GM21447 (cell line): ENCODE data around the gene ZFP64.
"Not testable (repeated sequence)": the region's sequence is repeated elsewhere in the genome, so short reads cannot be mapped to it uniquely, and the experiment has no call there.

Experiments used
- ATAC-seq: cut with Tn5 transposase; IDR thresholded peaks from one replicate; pipeline ENCODE4 v1.9.1; 2021; ENCODE audit not compliant: unreplicated experiment

Gene ZFP64

DNA sequence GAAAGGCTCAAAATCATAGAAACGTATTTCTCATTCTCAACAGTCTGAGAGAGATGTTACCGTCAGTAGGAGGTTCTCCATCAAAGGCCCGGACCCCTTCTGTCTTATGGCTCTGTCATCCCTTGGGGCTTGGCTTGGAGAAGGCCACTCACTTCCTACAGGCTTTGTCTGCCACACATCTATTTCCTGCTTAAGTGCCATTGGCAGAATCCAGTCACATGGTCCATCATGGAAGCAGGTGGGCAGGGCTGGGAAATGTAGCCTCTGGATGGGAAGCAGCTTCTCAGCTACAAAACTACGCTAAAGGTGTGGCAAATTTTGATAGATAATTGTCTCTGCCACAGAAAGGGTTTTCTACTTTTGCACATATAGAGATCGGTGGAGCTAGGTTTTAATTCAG lies 12.6 kb upstream of the ZFP64 start:
- no peak for ATAC-seq

DNA sequence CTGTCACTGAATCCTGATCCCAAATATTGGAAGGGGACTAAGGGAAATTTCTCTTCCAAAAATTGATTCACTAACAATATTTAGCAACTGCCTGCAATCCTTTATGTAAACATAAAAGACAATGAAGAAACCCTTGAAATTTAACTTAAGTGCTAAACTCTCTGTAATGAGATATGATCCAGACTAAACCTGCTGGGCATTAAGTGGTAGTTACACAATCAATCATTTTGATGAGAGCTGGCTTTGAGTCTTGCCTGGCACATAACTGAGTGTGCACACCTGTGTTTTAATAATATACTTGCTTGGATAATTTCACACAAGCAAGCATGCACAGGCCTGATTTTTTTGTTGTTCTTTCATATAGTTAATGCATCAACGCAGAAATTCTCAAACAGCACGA lies 9.8 kb upstream of the ZFP64 start:
- no peak for ATAC-seq

DNA sequence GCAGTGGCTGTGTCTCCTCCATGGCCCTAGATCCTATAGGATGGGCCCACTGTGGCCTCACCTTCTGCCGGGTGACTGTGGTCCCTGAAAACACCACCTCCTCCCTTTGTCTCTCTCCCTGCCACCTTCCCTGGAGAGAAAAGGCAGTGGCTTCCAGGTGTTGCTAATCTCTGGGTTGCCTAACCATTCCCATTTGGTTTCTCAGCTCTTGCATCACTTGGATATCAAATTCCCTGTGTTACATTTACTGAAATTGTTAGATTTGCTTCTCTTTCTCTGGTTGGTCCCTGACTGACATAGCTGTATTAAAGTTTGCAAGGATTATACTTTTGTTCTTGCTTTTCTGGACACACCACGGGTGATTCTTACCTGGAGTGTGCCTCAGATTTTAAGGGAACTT lies 9.3 kb upstream of the ZFP64 start:
- ATAC-seq = no peak

DNA sequence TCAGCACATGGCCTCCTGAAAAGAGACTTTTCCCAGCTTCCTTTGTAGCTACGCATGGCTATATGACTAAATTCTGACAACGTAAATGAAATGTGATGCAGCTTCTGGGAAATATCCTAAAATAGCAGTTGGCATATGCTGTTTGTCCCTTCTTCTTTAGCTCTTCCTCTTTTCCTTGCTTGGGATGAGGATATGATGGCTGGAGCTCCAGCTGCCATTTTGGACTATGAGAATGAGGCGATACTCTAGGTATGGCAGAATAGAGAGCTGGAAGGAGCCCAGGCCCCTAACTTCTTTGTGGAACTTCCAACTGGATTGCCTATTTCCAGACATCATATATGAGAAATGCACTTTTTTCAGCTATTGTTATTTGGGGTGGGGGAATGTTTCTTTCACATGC lies 5.3 kb upstream of the ZFP64 start:
- no peak for ATAC-seq

DNA sequence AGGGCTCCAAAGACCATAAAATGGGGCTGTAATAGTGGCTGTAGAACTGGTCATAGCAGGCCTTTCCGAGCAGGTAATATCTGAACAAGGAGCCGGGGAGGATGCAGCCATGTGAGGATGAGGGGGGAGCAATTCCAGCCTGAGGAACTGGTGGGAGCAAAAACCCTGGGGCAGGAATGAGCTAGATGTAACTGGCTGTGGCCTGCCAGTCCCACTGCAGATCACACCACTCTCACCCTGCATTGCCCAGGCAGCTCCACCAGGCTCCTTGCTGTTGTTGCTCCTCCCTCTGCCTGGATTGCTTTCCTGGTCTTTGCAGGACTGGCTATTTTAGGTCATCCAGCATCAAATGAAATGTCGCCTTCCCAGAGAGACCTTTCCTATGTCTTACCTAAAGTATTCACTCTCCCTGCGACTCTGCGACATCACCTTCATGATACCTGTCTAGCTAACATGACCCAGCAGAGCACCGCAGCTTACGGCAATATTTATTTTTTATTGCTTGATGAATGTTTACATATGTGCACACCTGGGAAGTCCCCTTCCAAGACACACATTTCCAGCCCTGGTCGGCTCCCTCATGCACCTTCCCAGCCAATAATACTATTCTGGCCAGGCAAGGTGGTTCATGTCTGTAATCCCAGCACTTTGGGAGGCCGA lies 2.4 kb upstream of the ZFP64 start:
- no peak for ATAC-seq

DNA sequence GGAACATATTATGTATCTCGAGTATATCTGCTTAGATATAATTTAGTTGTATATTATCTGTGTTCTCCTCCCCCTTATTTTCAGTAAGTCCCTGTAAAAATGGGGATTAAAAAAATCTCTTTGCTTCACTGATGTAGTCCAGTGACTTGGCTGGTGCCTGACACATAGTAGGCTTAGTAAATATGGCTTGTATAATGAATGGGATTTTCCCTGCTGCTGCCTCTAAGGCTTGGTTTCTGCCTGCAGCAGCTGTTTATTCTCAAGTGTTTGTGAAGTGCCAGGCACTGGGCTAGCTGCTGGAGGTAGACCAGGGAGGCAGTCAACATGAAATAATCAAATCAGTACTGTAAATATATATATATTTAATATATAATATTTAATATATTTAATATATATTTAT lies 1.6 kb upstream of the ZFP64 start:
- ATAC-seq = no peak

DNA sequence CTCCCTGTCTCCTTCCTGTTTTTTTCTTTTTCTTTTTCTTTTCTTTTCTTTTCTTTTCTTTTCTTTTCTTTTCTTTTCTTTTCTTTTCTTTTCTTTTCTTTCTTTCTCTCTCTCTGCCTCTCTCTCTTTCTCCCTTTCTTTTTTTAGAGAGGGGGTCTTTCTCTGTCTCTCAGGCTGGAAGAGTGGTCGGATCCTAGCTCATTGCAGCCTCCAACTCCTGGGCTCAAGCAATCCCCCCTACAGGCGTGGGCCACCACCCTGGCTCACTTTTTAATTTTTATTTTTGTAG lies 1.1 kb upstream of the ZFP64 start:
- not testable (repeated sequence) for ATAC-seq

DNA sequence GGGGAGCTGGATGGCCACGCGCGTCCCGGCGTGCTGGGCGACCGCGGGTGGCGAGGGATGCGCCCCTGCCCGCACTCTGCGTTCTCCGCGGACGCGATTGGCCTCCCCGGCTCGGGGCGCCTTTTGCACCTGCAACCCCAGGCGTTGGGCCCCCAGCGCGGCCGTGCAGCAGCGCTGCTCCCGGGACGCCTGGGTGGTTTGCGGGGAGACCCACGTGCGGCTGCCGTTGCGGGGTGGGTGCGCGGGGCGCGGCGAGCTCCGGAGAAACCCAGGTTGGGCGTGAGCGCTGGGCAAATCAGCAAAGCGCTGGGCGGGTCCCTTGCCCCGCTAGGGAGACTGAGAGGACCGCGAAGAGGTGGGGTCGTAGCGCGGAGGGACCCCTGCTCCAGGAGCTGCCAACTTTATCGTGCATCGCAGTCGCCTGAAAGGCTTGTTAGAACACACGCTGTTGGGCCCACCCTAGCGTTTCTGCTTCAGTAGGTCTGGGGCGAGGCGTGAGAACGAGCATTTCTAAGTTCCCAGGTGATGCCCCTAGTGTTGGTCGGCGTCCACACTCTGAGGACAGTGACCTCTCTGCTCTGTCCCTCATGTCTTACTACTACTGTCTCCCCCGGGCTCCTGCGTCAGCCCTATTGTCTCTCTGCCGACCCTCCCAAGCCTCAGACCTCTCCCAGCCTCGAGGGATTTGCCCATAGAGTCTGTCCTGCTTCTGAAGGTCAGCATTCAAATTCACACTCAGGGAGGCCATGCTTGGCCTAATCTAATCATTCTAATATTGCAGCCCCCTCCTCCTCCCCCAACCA lies 538 bp upstream of the ZFP64 start:
- ATAC-seq = peak; percentile 54

DNA sequence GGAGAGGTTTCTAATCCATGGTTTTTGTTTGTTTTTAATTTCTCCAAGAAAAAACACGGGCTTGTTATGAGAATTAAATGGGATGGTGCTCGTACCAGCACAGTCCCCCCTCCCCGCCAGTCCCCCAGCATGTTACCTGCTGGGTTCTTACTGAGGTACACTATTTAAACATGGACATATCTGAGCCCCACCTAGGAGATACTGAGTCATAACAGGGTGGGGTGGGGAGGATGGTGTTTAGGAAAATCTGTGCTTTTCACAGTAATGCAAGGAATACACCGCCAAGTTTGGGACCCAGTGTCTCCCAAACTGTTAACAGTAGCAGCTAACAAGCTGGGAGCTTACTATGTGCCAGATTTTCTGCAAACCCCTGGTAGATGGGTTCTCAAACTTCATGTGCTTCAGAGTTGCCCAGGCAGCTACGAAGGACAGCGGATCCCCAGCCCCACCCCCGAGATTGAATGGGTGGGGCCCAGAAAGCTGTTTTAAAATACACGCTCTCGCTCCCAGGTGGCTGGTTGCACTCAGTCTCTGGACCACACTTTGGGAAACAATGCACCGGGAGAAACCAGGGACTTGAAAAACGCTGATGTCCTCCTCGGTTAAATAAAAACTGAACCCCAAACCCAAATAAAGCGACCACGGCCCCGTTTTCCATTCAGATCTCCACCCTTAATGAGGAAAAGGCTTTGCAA lies 995 bp downstream of the ZFP64 start:
- peak; percentile 41 for ATAC-seq

DNA sequence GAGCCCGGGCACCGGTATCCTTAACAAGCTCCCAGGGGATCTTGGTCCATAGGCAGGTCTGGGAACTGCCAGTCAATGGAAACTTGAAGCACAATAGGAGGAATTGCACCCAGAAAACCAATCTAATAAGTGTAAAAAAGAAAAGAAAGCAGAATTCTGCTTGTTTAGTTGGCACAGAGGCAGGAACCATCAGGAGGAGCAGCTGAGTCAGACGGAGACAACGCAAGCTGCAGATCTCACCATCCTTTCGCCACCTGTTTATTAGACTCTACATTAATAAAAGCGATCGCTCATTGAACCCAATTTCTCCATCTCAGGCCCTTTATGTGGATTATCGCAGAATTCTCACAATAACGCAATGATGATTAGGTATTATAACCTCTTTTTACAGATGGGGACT lies 9.8 kb downstream of the ZFP64 start:
- ATAC-seq = no peak

DNA sequence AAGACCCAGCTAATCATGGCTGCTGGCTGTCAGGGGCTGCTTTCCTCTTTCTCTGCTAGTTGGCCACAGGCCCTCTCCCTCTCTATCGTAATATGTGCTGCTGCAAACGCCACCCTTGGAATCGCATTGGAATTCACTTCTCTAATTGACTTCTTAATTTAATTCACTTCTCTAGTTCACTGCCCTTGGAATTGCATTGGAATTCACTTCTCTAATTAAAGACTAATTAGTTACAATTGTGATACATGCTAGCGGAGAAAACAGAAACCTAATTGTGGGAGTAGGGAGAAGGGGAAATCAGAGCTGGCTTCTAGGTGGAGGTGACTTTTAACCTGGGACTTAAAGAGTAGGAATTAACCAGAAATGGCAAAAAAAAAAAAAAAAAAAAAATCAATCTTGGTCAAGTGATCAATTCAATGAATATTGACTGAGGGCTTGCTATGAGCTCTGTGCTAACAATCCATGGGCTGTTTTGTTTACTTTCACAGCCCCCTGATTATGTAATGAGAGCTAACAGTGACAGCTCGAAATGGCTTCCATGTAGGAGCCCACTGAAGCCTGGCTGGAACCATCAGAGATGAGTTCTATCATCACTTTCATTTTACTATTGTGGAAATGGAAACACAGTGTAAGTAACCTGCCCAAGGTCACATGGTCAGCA lies 11.3 kb downstream of the ZFP64 start:
- ATAC-seq = no peak

DNA sequence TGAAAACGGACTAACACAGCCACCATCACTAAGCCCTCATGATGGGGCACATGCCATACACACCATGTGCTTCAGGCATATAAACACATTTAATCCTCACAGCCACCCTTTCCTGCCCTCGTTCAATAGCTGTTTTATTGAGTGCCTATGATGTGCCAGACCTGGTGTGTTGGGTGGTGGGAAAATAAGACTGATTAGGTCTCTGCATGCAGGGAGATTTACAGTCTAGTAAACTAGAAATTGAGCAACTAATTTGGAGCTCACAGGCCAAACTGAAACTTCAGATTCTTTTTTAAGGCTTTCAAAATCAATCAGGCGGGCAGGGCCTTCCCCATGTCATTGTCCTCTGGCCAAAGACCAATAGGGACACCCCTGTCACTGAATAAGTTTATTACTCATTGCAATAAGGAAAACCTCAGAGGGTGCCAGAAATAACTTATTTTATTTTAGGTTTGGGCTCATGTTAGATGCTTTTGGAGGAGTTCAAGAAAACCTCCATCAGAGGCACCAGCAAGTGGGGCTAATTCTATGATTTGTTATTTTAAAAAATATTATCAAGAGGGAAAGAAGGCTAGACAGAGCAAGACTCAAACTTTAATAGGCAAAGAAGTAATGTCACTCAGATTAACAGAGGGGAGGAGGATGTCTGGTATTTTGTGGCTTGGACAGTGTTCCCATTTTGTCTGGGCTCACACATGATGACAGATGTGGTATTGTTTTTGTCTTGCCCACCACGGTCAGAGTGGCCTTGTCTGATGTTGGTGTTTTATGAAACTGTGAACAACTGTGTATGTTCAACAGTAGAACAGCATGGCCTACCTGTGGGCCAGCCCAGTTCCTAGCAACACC lies 12.0 kb downstream of the ZFP64 start:
- ATAC-seq = peak; percentile 91

DNA sequence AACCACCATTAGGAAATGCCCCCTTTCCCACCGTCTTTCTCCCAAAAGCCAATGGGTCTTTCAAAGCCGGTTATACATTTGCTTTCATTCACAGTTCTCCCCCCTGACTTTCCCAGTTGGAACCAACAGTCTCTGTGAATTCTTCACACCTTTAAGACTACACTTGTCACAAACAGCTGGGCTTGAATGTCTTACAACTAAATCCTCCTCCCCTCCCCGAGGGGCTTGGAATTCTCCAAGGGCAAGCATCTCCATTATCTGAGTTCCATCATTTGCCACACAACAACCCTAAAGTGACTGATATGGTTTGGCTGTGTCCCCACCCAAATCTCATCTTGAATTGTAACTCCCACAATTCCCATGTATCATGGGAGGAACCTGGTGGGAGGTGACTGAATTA lies 12.9 kb downstream of the ZFP64 start:
- no peak for ATAC-seq

DNA sequence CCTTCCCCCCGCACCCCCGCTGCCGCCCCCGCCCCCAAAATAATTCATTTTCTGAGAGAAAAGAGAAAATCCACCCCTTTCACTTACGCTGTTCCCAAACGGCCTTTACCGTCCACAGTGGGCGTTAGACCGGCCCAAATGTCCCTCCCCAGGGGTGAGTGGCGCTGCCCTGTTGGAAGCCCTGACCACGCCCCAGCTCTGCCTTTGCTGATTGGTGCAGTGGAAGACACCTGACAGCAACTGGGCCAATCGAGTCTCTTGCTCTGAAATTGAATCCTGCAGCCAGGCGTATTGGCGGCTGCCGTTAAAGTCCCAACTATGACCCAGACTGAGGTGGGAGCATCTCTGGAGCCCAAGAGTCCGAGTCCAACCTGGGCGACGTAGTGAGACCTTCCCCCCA lies 15.7 kb downstream of the ZFP64 start:
- ATAC-seq = no peak

DNA sequence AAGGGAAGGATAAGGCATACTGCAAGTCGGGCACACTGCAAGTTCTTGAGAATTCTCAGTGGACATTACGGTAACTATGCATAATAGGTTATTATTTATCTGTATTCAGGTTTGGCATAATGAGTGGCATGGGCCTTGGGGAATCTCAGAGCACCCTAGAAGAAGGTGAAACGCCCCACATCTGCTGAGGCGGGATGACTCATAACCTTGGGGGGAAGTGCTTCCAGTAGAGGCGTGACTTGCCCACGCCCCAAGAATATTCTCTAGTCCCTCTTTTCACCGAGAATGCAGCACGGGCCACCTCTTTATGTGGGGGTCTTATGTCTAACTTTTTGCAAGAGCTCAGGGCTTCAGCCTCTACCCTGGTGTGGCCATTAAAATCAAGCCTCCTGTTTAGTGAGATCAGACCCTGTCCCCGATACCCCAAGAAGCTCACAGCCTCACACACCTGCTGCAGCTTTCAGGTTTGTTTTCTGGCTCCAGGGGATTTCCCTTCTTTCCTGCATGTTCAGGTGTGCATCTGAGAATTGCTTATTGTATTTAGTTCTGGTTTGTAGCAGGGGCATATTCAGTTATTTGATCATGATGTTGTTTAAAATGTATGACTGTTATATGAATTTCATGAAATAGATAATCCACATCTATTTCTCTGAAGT lies 19.1 kb downstream of the ZFP64 start:
- ATAC-seq = peak; percentile 87

DNA sequence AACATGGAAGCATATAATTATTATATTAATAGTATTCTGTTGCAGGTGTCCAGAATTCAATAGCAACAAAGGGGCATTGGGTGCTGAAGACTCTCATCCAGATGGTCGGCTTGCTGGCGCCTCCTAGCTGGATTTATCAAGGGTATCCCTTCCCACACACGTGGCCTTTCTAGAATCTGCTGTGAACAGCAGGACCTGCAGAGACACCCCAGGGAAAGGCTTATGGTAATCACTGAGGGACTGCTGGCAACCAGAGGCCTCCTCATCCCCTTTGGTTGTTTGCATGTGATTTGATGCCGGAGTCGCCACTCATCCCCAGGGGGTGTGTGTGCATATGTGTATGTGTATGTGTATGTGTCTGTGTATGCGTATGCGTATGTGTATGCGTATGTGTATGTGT lies 20.6 kb downstream of the ZFP64 start:
- ATAC-seq = no peak

DNA sequence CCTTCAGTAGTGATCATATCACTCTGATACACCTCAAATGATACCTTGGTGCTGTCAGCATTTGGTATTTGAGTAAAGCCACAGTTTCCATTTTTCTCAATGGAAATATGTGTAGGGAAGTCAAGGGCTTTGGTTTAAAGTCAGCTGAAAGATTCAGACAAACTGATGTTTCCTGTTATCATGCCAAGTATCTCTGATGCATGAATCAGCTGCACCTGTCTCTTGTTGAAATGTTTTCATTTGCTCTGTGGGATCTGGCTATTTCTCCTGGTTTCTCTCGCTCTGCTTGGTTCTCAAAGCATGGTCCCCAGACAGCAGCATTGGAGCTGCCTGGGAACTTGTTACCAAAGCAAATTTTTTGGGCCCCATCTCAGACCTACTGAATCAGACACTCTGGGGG lies 23.5 kb downstream of the ZFP64 start:
- no peak for ATAC-seq

DNA sequence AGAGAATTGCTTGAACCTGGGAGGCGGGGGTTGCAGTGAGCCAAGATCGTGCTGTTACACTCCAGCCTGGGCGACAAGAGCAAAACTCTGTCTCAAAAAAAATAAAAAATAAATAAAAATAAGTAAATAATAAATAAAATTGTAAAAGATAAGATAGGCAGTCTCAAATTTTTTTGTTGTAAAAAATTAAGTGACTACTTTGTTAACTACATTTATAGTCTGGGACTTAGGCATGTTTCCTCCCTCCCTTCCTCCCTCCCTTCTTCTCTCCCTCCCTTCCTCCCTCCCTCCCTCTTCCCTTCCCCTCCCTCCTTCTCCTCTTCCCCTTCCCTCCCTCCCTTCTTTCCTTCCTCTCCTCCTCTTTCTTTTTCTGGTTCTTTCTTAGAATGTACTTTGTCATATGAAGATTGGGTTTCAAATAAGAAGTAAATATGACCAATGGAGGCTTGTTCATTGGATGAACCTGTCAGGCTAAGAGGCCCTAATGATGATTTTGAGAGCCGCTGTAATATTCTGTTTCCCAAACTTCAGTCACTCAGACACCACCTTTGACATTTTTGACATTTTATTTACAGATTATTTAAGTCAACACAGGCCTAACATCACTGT lies 24.2 kb downstream of the ZFP64 start:
- ATAC-seq = no peak

DNA sequence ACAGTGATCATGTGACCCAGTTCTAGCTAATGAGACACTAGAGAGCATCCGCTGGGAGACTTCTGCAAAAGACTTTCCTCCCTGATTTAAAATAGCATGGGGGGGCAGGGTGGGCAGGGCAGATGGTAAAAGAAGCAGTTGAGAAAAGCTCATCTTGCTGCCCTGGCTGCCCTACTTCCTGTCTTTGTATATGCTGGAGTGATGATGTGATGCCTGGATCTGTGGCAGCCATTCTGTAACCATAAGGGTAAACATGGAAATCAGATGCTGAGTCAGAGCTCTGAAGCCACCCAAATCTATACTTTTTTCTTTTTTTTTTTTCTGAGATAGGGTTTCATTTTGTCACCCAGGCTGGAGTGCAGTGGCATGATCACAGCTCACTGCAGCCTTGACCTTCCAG lies 25.4 kb downstream of the ZFP64 start:
- ATAC-seq = no peak

DNA sequence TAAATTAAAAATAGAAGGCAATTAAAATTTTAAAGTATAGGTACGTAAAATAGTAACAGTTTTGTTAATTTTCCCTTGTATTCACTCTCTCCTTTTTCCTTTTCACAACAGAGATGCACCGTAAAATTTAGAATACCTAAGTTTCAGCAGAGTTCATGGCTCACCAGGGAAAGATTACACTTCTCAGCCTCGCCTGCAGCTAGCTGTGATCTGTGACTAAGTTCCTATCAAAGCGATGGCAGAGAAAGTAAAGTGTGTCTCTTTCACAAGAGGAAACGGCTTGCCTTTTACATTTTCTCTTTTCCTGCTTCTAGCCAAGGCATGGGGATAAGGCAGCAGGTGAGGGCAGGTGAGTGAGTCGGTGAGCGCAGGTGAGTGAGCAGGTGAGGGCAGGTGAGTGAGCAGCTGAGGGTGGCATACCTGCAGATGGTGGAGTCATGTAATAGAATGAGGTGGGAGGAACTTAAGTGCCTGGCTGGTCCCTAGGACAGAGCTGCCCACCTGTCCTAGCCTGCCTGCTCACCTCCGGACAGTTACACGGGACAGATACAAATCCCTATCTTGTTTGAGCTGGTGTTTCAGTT lies 30.9 kb downstream of the ZFP64 start:
- ATAC-seq = no peak
